ENCODE data around the gene NDST3. TPM values are rescaled to one million over a fixed set of nuclear protein-coding genes. Genes with fewer than 3 reads are reported as not detected.
"Not testable (repeated sequence)": the region's sequence is repeated elsewhere in the genome, so short reads cannot be mapped to it uniquely, and the experiment has no call there.

NDST3 gene
- total RNA-seq, 1 experiment from 2014 or later: not detected

DNA sequence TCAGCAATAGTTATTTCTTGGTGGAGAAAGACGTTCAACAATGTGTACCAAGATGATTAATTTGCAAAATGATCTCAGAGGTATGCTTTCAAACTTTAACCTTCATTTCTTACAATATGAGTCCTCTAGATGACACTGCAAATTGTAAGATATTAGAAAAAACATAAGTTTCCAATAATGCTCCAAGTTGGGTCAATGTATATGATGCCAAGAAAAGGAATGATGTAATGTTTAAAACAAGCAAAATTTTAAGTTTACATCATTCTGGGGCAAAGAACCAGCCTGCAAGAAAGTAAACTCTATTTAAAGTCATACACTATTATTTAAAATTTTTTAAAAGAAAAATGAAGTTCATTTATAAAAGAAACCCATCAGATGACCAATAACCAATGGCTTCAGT is 262.4 kb downstream of the NDST3 start:
- no peaks in the 10 kb centered on the region for H3K27me3 ChIP-seq (ENCODE audit: control insufficient read depth, insufficient read depth, low read length)
- TF ChIP-seq, protein P1, sequence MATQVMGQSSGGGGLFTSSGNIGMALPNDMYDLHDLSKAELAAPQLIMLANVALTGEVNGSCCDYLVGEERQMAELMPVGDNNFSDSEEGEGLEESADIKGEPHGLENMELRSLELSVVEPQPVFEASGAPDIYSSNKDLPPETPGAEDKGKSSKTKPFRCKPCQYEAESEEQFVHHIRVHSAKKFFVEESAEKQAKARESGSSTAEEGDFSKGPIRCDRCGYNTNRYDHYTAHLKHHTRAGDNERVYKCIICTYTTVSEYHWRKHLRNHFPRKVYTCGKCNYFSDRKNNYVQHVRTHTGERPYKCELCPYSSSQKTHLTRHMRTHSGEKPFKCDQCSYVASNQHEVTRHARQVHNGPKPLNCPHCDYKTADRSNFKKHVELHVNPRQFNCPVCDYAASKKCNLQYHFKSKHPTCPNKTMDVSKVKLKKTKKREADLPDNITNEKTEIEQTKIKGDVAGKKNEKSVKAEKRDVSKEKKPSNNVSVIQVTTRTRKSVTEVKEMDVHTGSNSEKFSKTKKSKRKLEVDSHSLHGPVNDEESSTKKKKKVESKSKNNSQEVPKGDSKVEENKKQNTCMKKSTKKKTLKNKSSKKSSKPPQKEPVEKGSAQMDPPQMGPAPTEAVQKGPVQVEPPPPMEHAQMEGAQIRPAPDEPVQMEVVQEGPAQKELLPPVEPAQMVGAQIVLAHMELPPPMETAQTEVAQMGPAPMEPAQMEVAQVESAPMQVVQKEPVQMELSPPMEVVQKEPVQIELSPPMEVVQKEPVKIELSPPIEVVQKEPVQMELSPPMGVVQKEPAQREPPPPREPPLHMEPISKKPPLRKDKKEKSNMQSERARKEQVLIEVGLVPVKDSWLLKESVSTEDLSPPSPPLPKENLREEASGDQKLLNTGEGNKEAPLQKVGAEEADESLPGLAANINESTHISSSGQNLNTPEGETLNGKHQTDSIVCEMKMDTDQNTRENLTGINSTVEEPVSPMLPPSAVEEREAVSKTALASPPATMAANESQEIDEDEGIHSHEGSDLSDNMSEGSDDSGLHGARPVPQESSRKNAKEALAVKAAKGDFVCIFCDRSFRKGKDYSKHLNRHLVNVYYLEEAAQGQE (IDR thresholded peaks at IDR 0.05; ENCODE audit: insufficient read depth in 1 of 2, low read depth in 2 of 2, low read length in 1 of 2): no peak
- no peak for ATAC-seq
- intact Hi-C loops (cut with micrococcal nuclease; ENCODE audit: unreplicated experiment): no loop called here
- ChIA-PET POLR2A (no interaction called here), CTCF (no interaction called here)
- in situ Hi-C loops (cut with HindIII; ENCODE audit: low pct_unique_long_range_greater_than_20kb, low sequenced_read_pairs): no loop called here
- no peaks in the 10 kb centered on the region for H3K9me3 ChIP-seq (ENCODE audit: control insufficient read depth, insufficient read depth, low read depth, low read length)
- no peaks in the 10 kb centered on the region for H3K4me1 ChIP-seq (ENCODE audit: control insufficient read depth, insufficient read depth, low read length)
- H3K4me3 ChIP-seq (ENCODE audit: low read depth in 2 of 2, low read length in 2 of 2): no peak overlapping the region
- DNase-seq (ENCODE audit: low read depth, low spot score): no peak
- BruUV-seq (replicated peaks): no TSS peak
- no peak overlapping the region for H3K27ac ChIP-seq (ENCODE audit: low read length)
- H3K36me3 ChIP-seq (ENCODE audit: control insufficient read depth, insufficient read depth, low read length): no peaks in the 10 kb centered on the region

DNA sequence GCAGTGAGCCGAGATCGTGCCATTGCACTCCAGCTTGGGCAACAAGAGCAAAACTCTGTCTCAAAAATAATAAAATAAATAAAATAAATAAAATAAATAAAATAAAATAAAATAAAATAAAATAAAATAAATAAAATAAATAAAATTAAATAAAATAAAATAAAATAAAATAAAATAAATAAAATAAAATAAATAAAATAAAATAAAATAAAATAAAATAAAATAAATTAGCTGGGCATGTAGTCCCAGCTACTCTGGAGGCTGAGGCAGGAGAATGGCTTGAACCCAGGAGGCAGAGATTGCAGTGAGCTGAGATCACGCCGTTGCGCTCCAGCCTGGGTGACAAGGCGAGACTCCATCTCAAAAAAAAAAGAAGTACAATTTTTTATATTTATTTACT is 265.3 kb downstream of the NDST3 start:
- CTCF ChIA-PET; H3K4me3 ChIP-seq (ENCODE audit: low read depth in 2 of 2, low read length in 2 of 2); H3K9me3 ChIP-seq (ENCODE audit: control insufficient read depth, insufficient read depth, low read depth, low read length); POLR2A ChIA-PET; H3K27ac ChIP-seq (ENCODE audit: low read length); H3K27me3 ChIP-seq (ENCODE audit: control insufficient read depth, insufficient read depth, low read length); ATAC-seq; DNase-seq (ENCODE audit: low read depth, low spot score); H3K36me3 ChIP-seq (ENCODE audit: control insufficient read depth, insufficient read depth, low read length); BruUV-seq (replicated peaks); H3K4me1 ChIP-seq (ENCODE audit: control insufficient read depth, insufficient read depth, low read length); intact Hi-C loops (cut with micrococcal nuclease; ENCODE audit: unreplicated experiment); in situ Hi-C loops (cut with HindIII; ENCODE audit: low pct_unique_long_range_greater_than_20kb, low sequenced_read_pairs): not testable (repeated sequence)

DNA sequence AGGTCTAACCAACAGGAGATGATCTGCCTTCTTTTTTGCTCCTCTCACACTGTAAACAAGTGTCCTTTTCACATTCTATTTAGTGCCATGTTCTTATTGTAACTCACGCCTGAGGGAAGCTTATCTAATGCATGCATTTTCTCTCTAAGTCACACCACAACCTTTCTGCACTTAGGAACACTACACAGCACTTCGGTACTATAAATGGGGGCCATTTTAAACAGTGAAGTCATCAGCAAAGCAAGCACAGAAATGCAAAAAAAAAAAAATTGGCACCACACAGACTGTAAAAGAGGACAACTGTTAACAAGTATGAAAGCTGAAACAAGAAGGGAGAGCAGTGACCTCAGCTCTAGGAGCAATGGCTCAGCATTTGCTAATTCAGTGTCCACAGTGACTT is 273.4 kb downstream of the NDST3 start:
- ATAC-seq (no peak), DNase-seq (ENCODE audit: low read depth, low spot score) (no peak)
- ChIA-PET POLR2A (no interaction called here), CTCF (no interaction called here)
- Histone ChIP-seq H3K36me3 (ENCODE audit: control insufficient read depth, insufficient read depth, low read length) (no peaks in the 10 kb centered on the region), H3K27me3 (ENCODE audit: control insufficient read depth, insufficient read depth, low read length) (no peaks in the 10 kb centered on the region), H3K27ac (ENCODE audit: low read length) (no peak overlapping the region), H3K9me3 (ENCODE audit: control insufficient read depth, insufficient read depth, low read depth, low read length) (no peaks in the 10 kb centered on the region), H3K4me1 (ENCODE audit: control insufficient read depth, insufficient read depth, low read length) (no peaks in the 10 kb centered on the region), H3K4me3 (ENCODE audit: low read depth in 2 of 2, low read length in 2 of 2) (no peak overlapping the region)
- intact Hi-C loops (cut with micrococcal nuclease; ENCODE audit: unreplicated experiment) (no loop called here), in situ Hi-C loops (cut with HindIII; ENCODE audit: low pct_unique_long_range_greater_than_20kb, low sequenced_read_pairs) (no loop called here)
- BruUV-seq (replicated peaks): no TSS peak
- TF ChIP-seq SIN3A (IDR thresholded peaks at IDR 0.05; ENCODE audit: borderline replicate concordance, insufficient read depth, low read depth, low read length): no peak
- TF ChIP-seq TCF7L2 (IDR thresholded peaks at IDR 0.05; ENCODE audit: low read depth, low read length): no peak
- TF ChIP-seq, protein P2, sequence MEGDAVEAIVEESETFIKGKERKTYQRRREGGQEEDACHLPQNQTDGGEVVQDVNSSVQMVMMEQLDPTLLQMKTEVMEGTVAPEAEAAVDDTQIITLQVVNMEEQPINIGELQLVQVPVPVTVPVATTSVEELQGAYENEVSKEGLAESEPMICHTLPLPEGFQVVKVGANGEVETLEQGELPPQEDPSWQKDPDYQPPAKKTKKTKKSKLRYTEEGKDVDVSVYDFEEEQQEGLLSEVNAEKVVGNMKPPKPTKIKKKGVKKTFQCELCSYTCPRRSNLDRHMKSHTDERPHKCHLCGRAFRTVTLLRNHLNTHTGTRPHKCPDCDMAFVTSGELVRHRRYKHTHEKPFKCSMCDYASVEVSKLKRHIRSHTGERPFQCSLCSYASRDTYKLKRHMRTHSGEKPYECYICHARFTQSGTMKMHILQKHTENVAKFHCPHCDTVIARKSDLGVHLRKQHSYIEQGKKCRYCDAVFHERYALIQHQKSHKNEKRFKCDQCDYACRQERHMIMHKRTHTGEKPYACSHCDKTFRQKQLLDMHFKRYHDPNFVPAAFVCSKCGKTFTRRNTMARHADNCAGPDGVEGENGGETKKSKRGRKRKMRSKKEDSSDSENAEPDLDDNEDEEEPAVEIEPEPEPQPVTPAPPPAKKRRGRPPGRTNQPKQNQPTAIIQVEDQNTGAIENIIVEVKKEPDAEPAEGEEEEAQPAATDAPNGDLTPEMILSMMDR (IDR thresholded peaks at IDR 0.05): no peak
- no peak for TF ChIP-seq POLR2AphosphoS5 (IDR thresholded peaks at IDR 0.05; ENCODE audit: low read depth, low read length)
- TF ChIP-seq, protein P1 (IDR thresholded peaks at IDR 0.05; ENCODE audit: insufficient read depth in 1 of 2, low read depth in 2 of 2, low read length in 1 of 2): no peak

Data from Panc1 (cell line).